HG03469 (cell line): Measurements from ENCODE around the gene PLD1.

Experiments
- ATAC-seq: cut with Tn5 transposase; IDR thresholded peaks from one replicate; pipeline ENCODE4 v1.9.1; 2021; ENCODE audit warnings: mild to moderate bottlenecking, moderate library complexity, moderate number of reproducible peaks; ENCODE audit not compliant: unreplicated experiment

Gene PLD1

GRCh38 chr3:171774521-171774920, 35.8 kb downstream of the PLD1 start:
- no peak for ATAC-seq

- ATAC-seq = no peak
These were observed 37.7 kb downstream of the PLD1 start for GRCh38 chr3:171772427-171773056.

GRCh38 chr3:171770689-171771620, 39.3 kb downstream of the PLD1 start:
- ATAC-seq = no peak

- ATAC-seq = no peak
These were observed 40.8 kb downstream of the PLD1 start for GRCh38 chr3:171769461-171769860.

- no peak for ATAC-seq
These were observed 41.3 kb downstream of the PLD1 start for GRCh38 chr3:171768986-171769385.

GRCh38 chr3:171768281-171768900, 41.9 kb downstream of the PLD1 start:
- ATAC-seq = no peak

GRCh38 chr3:171765511-171765887, 44.8 kb downstream of the PLD1 start:
- ATAC-seq = no peak

GRCh38 chr3:171763392-171763791, 46.9 kb downstream of the PLD1 start:
- ATAC-seq = no peak

GRCh38 chr3:171760477-171760876, 49.8 kb downstream of the PLD1 start:
- ATAC-seq = no peak

- ATAC-seq = no peak
These were observed 52.2 kb downstream of the PLD1 start for GRCh38 chr3:171758109-171758508.

- ATAC-seq = no peak
These were observed 52.8 kb downstream of the PLD1 start for GRCh38 chr3:171757361-171758034.

GRCh38 chr3:171755656-171756055, 54.6 kb downstream of the PLD1 start:
- no peak for ATAC-seq

GRCh38 chr3:171755015-171755589, 55.2 kb downstream of the PLD1 start:
- no peak for ATAC-seq

GRCh38 chr3:171753665-171754408, 56.4 kb downstream of the PLD1 start:
- no peak for ATAC-seq

GRCh38 chr3:171753025-171753472, 57.2 kb downstream of the PLD1 start:
- ATAC-seq = no peak

GRCh38 chr3:171752329-171752728, 58.0 kb downstream of the PLD1 start:
- no peak for ATAC-seq

GRCh38 chr3:171749124-171749523, 61.2 kb downstream of the PLD1 start:
- no peak for ATAC-seq

GRCh38 chr3:171748064-171748924, 62.0 kb downstream of the PLD1 start:
- no peak for ATAC-seq
